ENCODE results near the gene ASB13.

DNA sequence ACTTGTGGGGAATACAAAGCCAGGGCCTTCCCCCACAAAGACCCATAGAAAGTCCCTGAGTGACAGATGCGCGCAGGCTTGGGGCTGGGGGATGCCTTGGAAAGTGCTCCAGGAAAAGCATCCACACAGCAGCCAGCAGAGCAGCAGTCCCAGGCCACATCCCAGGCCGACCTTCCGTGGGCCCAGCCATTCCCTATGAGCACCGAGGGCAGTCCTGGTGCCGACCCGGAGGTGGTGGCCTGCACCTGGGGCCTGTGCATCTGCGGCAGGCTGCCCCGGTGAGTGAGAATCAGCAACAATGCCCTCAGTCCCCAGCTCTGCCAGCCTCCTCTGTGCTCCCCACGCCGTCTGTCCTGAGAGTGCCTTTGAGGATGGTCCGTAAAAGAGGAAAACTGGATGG lies 26.4 kb downstream of the ASB13 start:
- TF ChIP-seq, protein P1, sequence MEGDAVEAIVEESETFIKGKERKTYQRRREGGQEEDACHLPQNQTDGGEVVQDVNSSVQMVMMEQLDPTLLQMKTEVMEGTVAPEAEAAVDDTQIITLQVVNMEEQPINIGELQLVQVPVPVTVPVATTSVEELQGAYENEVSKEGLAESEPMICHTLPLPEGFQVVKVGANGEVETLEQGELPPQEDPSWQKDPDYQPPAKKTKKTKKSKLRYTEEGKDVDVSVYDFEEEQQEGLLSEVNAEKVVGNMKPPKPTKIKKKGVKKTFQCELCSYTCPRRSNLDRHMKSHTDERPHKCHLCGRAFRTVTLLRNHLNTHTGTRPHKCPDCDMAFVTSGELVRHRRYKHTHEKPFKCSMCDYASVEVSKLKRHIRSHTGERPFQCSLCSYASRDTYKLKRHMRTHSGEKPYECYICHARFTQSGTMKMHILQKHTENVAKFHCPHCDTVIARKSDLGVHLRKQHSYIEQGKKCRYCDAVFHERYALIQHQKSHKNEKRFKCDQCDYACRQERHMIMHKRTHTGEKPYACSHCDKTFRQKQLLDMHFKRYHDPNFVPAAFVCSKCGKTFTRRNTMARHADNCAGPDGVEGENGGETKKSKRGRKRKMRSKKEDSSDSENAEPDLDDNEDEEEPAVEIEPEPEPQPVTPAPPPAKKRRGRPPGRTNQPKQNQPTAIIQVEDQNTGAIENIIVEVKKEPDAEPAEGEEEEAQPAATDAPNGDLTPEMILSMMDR (IDR thresholded peaks at IDR 0.05), result no peak
- no peak for TF ChIP-seq EZH2 (IDR thresholded peaks at IDR 0.05; ENCODE audit: borderline replicate concordance, insufficient read depth, low read depth, low read length, poor library complexity, severe bottlenecking)
